Myocyte (in vitro differentiated cells): Measurements from ENCODE around the gene CD27. TPM values are rescaled to one million over a fixed set of nuclear protein-coding genes. Genes with fewer than 3 reads are reported as not detected.
"Not testable (repeated sequence)": the region's sequence is repeated elsewhere in the genome, so short reads cannot be mapped to it uniquely, and the experiment has no call there.

Source experiments
- DNase-seq: peaks from one replicate; pipeline ENCODE4 v3.0.0-alpha.2; 2012; ENCODE audit warnings: low read depth
- polyA plus RNA-seq: library from polyadenylated mRNA; unstranded; fragments of >200 nt; gene quantifications from one replicate; pipeline ENCODE4 v1.2.1, GENCODE V29; 2012; ENCODE audit warnings: missing spikeins
- total RNA-seq: library from RNA; depleted of rRNA; stranded (reverse); fragments of >200 nt; gene quantifications from 2 replicates; pipeline ENCODE4 v1.2.3, GENCODE V29; 2014

The CD27 gene
- not detected in 2 replicates for total RNA-seq
- polyA plus RNA-seq: 0.87 TPM

- DNase-seq: no peak
Observed at GRCh38 chr12:6444704-6445688, at the start of gene CD27. Gene CD27, plus strand, starts transcription at chr12:6444955. Its CDS starts 141 bp downstream, at chr12:6445096.

- DNase-seq: no peak
Observed at GRCh38 chr12:6396031-6396430, 48.7 kb upstream of the CD27 start.

- DNase-seq: no peak
Observed at GRCh38 chr12:6399884-6400644, 44.7 kb upstream of the CD27 start.

- no peak for DNase-seq
Observed at GRCh38 chr12:6404390-6404789, 40.4 kb upstream of the CD27 start.

GRCh38 chr12:6405963-6406362 is 38.8 kb upstream of the CD27 start:
- no peak for DNase-seq

- DNase-seq: no peak
Observed at GRCh38 chr12:6407236-6407954, 37.4 kb upstream of the CD27 start.

GRCh38 chr12:6416596-6416995 is 28.2 kb upstream of the CD27 start:
- no peak for DNase-seq

- no peak for DNase-seq
Observed at GRCh38 chr12:6418796-6419195, 26.0 kb upstream of the CD27 start.

- no peak for DNase-seq
Observed at GRCh38 chr12:6420364-6420763, 24.4 kb upstream of the CD27 start.

GRCh38 chr12:6423267-6424007 is 21.3 kb upstream of the CD27 start:
- peak; percentile 95 for DNase-seq

- no peak for DNase-seq
Observed at GRCh38 chr12:6424008-6424347, 20.8 kb upstream of the CD27 start.

- no peak for DNase-seq
Observed at GRCh38 chr12:6424866-6425265, 19.9 kb upstream of the CD27 start.

- peak; percentile 57 for DNase-seq
Observed at GRCh38 chr12:6425590-6426531, 18.9 kb upstream of the CD27 start.

- DNase-seq: no peak
Observed at GRCh38 chr12:6426882-6427671, 17.7 kb upstream of the CD27 start.

GRCh38 chr12:6427796-6428195 is 17.0 kb upstream of the CD27 start:
- not testable (repeated sequence) for DNase-seq

- no peak for DNase-seq
Observed at GRCh38 chr12:6428326-6428725, 16.4 kb upstream of the CD27 start.

- DNase-seq: peak; percentile 95
Observed at GRCh38 chr12:6430124-6430989, 14.4 kb upstream of the CD27 start.

- DNase-seq: no peak
Observed at GRCh38 chr12:6432991-6433390, 11.8 kb upstream of the CD27 start.
